ENCODE results near the gene STK17B.

GRCh38 chr2:196218106-196218505, 46.7 kb upstream of the STK17B start:
- TF ChIP-seq CTCF (IDR thresholded peaks at IDR 0.05; ENCODE audit: low read depth, low read length): no peak
- no peak for TF ChIP-seq POLR2A (IDR thresholded peaks at IDR 0.05; ENCODE audit: extremely low read depth, insufficient read length)
- no peak for TF ChIP-seq MYC (IDR thresholded peaks at IDR 0.05; ENCODE audit: low read depth, low read length)
- no peak for TF ChIP-seq MAX (IDR thresholded peaks at IDR 0.05; ENCODE audit: low read depth, low read length)

Data from NB4 (cell line).